Activated naive CD8-positive, alpha-beta T cell treated with anti-CD3 and anti-CD28 coated beads, Interleukin-2, amount 50 U/mL, for 16 hours (primary cell): Measurements from ENCODE around the gene RABL3.
"Not testable (repeated sequence)": the region's sequence is repeated elsewhere in the genome, so short reads cannot be mapped to it uniquely, and the experiment has no call there.

ENCODE experiments used
- DNase-seq: peaks from one replicate; pipeline ENCODE4 v3.0.0-alpha.2; 2020; ENCODE audit warnings: low read depth, low spot score

RABL3 gene

GRCh38 chr3:120745466-120745865, 3.1 kb upstream of the RABL3 start:
- no peak for DNase-seq

- no peak for DNase-seq
Measured at GRCh38 chr3:120743556-120744195, 1.4 kb upstream of the RABL3 start.

- no peak for DNase-seq
Measured at GRCh38 chr3:120742849-120743365, 591 bp upstream of the RABL3 start.

GRCh38 chr3:120741837-120742197, 499 bp downstream of the RABL3 start:
- no peak for DNase-seq

- no peak for DNase-seq
Measured at GRCh38 chr3:120741320-120741719, 996 bp downstream of the RABL3 start.

- DNase-seq: not testable (repeated sequence)
Measured at GRCh38 chr3:120738006-120738405, 4.3 kb downstream of the RABL3 start.

- DNase-seq: no peak
Measured at GRCh38 chr3:120730576-120731542, 11.5 kb downstream of the RABL3 start.

- no peak for DNase-seq
Measured at GRCh38 chr3:120726791-120727190, 15.5 kb downstream of the RABL3 start.

GRCh38 chr3:120719167-120719834, 23.0 kb downstream of the RABL3 start:
- DNase-seq: not testable (repeated sequence)

- no peak for DNase-seq
Measured at GRCh38 chr3:120713262-120713661, 29.1 kb downstream of the RABL3 start.

- no peak for DNase-seq
Measured at GRCh38 chr3:120710369-120710768, 31.9 kb downstream of the RABL3 start.

- no peak for DNase-seq
Measured at GRCh38 chr3:120708408-120708807, 33.9 kb downstream of the RABL3 start.

GRCh38 chr3:120706950-120707349, 35.4 kb downstream of the RABL3 start:
- DNase-seq: no peak

GRCh38 chr3:120705884-120706582, 36.3 kb downstream of the RABL3 start:
- DNase-seq: no peak

GRCh38 chr3:120699333-120699732, 43.0 kb downstream of the RABL3 start:
- DNase-seq: no peak

- DNase-seq: no peak
Measured at GRCh38 chr3:120693439-120694171, 48.7 kb downstream of the RABL3 start.

GRCh38 chr3:120689395-120689794, 52.9 kb downstream of the RABL3 start:
- DNase-seq: no peak

- DNase-seq: no peak
Measured at GRCh38 chr3:120688121-120688520, 54.2 kb downstream of the RABL3 start.

- no peak for DNase-seq
Measured at GRCh38 chr3:120685411-120685810, 56.9 kb downstream of the RABL3 start.

- DNase-seq: no peak
Measured at GRCh38 chr3:120684896-120685295, 57.4 kb downstream of the RABL3 start.
